WTC11 (cell line): ENCODE data around the gene UHRF1. TPM values are rescaled to one million over a fixed set of nuclear protein-coding genes. Genes with fewer than 3 reads are reported as not detected.

Experiments
- ATAC-seq: fragments of 200-7000 bp; cut with Tn5 transposase; 2 replicates; pipeline ENCODE4 v1.10.0; 2021; ENCODE audit warnings: mild to moderate bottlenecking, moderate library complexity
- CTCF ChIA-PET: fragments of 300-600 bp; sonication (Branson Sonifier 250); formaldehyde crosslinking; loops from one replicate; lab custom pipeline; 2021; ENCODE audit warnings: antibody characterized with exemption; lab: Charles Lee
- POLR2A ChIA-PET: fragments of 350-600 bp; sonication (Branson Sonifier 250); formaldehyde crosslinking; loops from one replicate; lab custom pipeline; 2021; ENCODE audit warnings: antibody characterized with exemption; lab: Charles Lee
- DNase-seq: peaks from one replicate; pipeline ENCODE4 v3.0.0; 2021; ENCODE audit warnings: low spot score
- H3K27ac Mint-ChIP-seq: 2 replicates; pipeline ENCODE4 v1.8.0; 2021; ENCODE audit warnings: mixed read lengths
- H3K27me3 Mint-ChIP-seq: 2 replicates; pipeline ENCODE4 v1.8.0; 2021; ENCODE audit warnings: low read depth, mild to moderate bottlenecking, moderate library complexity, mixed read lengths
- H3K36me3 Mint-ChIP-seq: 2 replicates; pipeline ENCODE4 v1.8.0; 2021; ENCODE audit warnings: mixed read lengths
- H3K4me1 Mint-ChIP-seq: 2 replicates; pipeline ENCODE4 v1.8.0; 2022; ENCODE audit warnings: mixed read lengths
- H3K4me3 Mint-ChIP-seq: 2 replicates; pipeline ENCODE4 v1.8.0; 2021; ENCODE audit warnings: mild to moderate bottlenecking, moderate library complexity, mixed read lengths
- H3K9me3 Mint-ChIP-seq: 2 replicates; pipeline ENCODE4 v1.8.0; 2021; ENCODE audit warnings: mixed read lengths
- ATF2 ChIP-seq: sonication (generic); formaldehyde crosslinking; IDR thresholded peaks from 2 replicates; pipeline ENCODE4 v1.8.1; 2022; ENCODE audit warnings: low read depth, missing genetic modification reagents, borderline replicate concordance
- E2F4 ChIP-seq: sonication (generic); formaldehyde crosslinking; IDR thresholded peaks from 2 replicates; pipeline ENCODE4 v1.8.1; 2022; ENCODE audit warnings: low read depth, mild to moderate bottlenecking, moderate library complexity, missing genetic modification reagents, borderline replicate concordance
- ELF4 ChIP-seq: sonication (generic); formaldehyde crosslinking; IDR thresholded peaks from 2 replicates; pipeline ENCODE4 v1.8.1; 2022; ENCODE audit warnings: low read depth, mild to moderate bottlenecking, moderate library complexity, missing genetic modification reagents
- ERG ChIP-seq: fragments of 250-450 bp; sonication (Bioruptor Pico); IDR thresholded peaks from 2 replicates; pipeline ENCODE4 v1.8.0; 2021; ENCODE audit warnings: mild to moderate bottlenecking
- ETV6 ChIP-seq: sonication (generic); formaldehyde crosslinking; IDR thresholded peaks from 2 replicates; pipeline ENCODE4 v1.8.1; 2022; ENCODE audit warnings: mild to moderate bottlenecking, missing genetic modification reagents
- FOXJ3 ChIP-seq: sonication (generic); formaldehyde crosslinking; IDR thresholded peaks from 2 replicates; pipeline ENCODE4 v1.9.0; 2021; ENCODE audit warnings: missing genetic modification reagents, mild to moderate bottlenecking, borderline replicate concordance
- GABPB1 ChIP-seq: sonication (generic); formaldehyde crosslinking; IDR thresholded peaks from 2 replicates; pipeline ENCODE4 v1.8.1; 2023; ENCODE audit warnings: mild to moderate bottlenecking, missing genetic modification reagents
- HMGA2 ChIP-seq: fragments of 250-450 bp; sonication (Bioruptor Pico); IDR thresholded peaks from 2 replicates; pipeline ENCODE4 v1.4.0; 2021; ENCODE audit warnings: mild to moderate bottlenecking, moderate library complexity
- HMGXB4 ChIP-seq: sonication (generic); formaldehyde crosslinking; IDR thresholded peaks from 2 replicates; pipeline ENCODE4 v1.8.1; 2023; ENCODE audit warnings: mild to moderate bottlenecking, moderate library complexity, missing genetic modification reagents
- JUN ChIP-seq: sonication (generic); formaldehyde crosslinking; IDR thresholded peaks from 2 replicates; pipeline ENCODE4 v1.8.0; 2023; ENCODE audit warnings: mild to moderate bottlenecking, missing genetic modification reagents
- OVOL2 ChIP-seq: fragments of 250-450 bp; sonication (Bioruptor Pico); IDR thresholded peaks from 2 replicates; pipeline ENCODE4 v1.9.0; 2021; ENCODE audit warnings: mild to moderate bottlenecking, borderline replicate concordance
- PRRX2 ChIP-seq: fragments of 250-450 bp; sonication (Bioruptor Pico); IDR thresholded peaks from 2 replicates; pipeline ENCODE4 v1.8.0; 2021; ENCODE audit warnings: mild to moderate bottlenecking
- RORB ChIP-seq: fragments of 250-450 bp; sonication (Bioruptor Pico); IDR thresholded peaks from 2 replicates; pipeline ENCODE4 v1.9.0; 2021; ENCODE audit warnings: mild to moderate bottlenecking
- SOX15 ChIP-seq: fragments of 250-450 bp; sonication (Bioruptor Pico); IDR thresholded peaks from 2 replicates; pipeline ENCODE4 v1.9.0; 2021; ENCODE audit warnings: mild to moderate bottlenecking
- SP1 ChIP-seq: sonication (generic); formaldehyde crosslinking; conservative IDR thresholded peaks from 2 replicates; pipeline ENCODE4 v1.8.1; 2022; ENCODE audit warnings: missing genetic modification reagents
- USF2 ChIP-seq: sonication (generic); formaldehyde crosslinking; IDR thresholded peaks from 2 replicates; pipeline ENCODE4 v1.8.1; 2023; ENCODE audit warnings: mild to moderate bottlenecking, missing genetic modification reagents, moderate library complexity
- ZNF416 ChIP-seq: fragments of 250-450 bp; sonication (Bioruptor Pico); IDR thresholded peaks from 2 replicates; pipeline ENCODE4 v1.9.0; 2021; ENCODE audit warnings: mild to moderate bottlenecking, inconsistent platforms
- ZNF423 ChIP-seq: fragments of 250-450 bp; sonication (Bioruptor Pico); IDR thresholded peaks from 2 replicates; pipeline ENCODE4 v2.1.2; 2022; ENCODE audit warnings: mild to moderate bottlenecking, moderate library complexity
- ZNF512 ChIP-seq: sonication (generic); formaldehyde crosslinking; IDR thresholded peaks from 2 replicates; pipeline ENCODE4 v1.8.1; 2022; ENCODE audit warnings: missing genetic modification reagents, borderline replicate concordance
- total RNA-seq: library from RNA; stranded (reverse); gene quantifications from 3 replicates; pipeline ENCODE4 v1.2.3, GENCODE V29; 2021

Gene UHRF1
- total RNA-seq, 1 experiment from 2014 or later, result 42.5 TPM

GRCh38 chr19:4867534-4868285 lies 41.6 kb upstream of the UHRF1 start, which contains the start of gene PLIN3 (continued):
- no peak for TF ChIP-seq ELF4 (CRISPR knock-in tag)

GRCh38 chr19:4868286-4868834 lies 40.9 kb upstream of the UHRF1 start:
- H3K4me3 Mint-ChIP-seq, result peak overlapping the region; percentile 80

More at GRCh38 chr19:4868286-4868834, 40.9 kb upstream of the UHRF1 start:
- ATAC-seq, result no peak
- Mint-ChIP-seq H3K27me3 (no peaks in the 10 kb centered on the region; the same call in 1 of the 2 replicates), H3K27ac (no peak overlapping the region), H3K36me3 (0 out of 2 replicates have a peak, but pooled peaks cover 2% of the 10 kb centered on the region), H3K4me1 (peaks cover 8% of the 10 kb centered on the region)
- no peak for TF ChIP-seq JUN
- TF ChIP-seq RORB (CRISPR knock-in tag), result no peak
- TF ChIP-seq ETV6, result no peak
- no peak for TF ChIP-seq PRRX2 (CRISPR knock-in tag)
- no peak for TF ChIP-seq OVOL2 (CRISPR knock-in tag)
- TF ChIP-seq E2F4, result no peak
- TF ChIP-seq ZNF512, result no peak
- no peak for TF ChIP-seq ERG (CRISPR knock-in tag)
- TF ChIP-seq ZNF416 (CRISPR knock-in tag), result no peak
- no peak for TF ChIP-seq USF2 (CRISPR knock-in tag)
- no peak for TF ChIP-seq HMGXB4 (CRISPR knock-in tag)
- TF ChIP-seq ZNF423 (CRISPR knock-in tag), result no peak
- no peak for TF ChIP-seq FOXJ3
- no peak for TF ChIP-seq GABPB1 (CRISPR knock-in tag)
- TF ChIP-seq ATF2, result no peak
- TF ChIP-seq HMGA2 (CRISPR knock-in tag), result no peak
- no peak for TF ChIP-seq SOX15 (CRISPR knock-in tag)
- TF ChIP-seq SP1, result no peak
- TF ChIP-seq, all 79 proteins: peak for 0
- ChIA-PET POLR2A (interaction anchor here (1.3 kb wide), 1 partner anchor 10 kb away, joined by 3 read pairs; no protein-coding TSS in a partner anchor), CTCF (interaction anchor here (0.7 to 4.0 kb wide), 8 partner anchors 16 to 178 kb away, joined by 3 to 33 read pairs (median 8); partner anchors contain the start of genes ARRDC5 and FEM1A)
- H3K9me3 Mint-ChIP-seq, result no peaks in the 10 kb centered on the region
- no peak for DNase-seq
